Raji (cell line): ENCODE measurements around the gene TBKBP1.

Experiments
- POLR2A ChIP-seq: IDR thresholded peaks from 2 replicates; pipeline ENCODE4 v1.6.1; 2011; ENCODE audit warnings: low read depth, low read length, control low read depth; ENCODE audit not compliant: insufficient read depth

The TBKBP1 gene

DNA sequence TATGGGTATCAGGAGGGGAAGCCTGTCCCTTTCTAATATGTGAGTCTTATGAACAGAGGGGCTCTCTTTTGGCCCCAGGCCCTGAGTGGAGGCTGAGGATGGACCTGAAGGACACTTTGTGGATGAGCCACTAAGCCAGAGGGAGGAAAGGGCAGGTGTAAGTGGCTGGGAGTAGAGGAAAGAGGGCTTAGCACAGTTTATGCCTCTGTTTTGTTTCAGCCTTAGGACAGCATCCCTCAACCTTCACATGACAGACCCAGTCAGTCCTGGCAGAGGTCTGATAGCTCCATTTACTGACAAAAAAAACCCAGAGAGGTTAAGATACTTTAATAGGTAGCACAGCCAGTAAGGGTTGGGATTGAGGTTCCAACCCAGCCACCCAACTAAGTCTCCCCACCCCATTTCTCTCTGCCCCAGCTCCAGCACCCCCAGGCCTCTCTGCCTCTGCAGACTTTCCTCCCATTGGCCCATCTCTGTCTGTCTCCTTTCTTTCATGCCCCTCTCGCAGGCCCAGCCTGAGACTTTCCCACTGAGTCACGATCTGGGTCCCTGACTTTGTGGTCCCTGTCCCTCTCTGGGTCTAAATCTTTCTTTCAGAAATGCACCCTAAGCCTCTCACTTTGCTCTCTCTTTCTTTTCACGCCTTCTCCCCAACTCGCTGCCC is 34.4 kb downstream of the TBKBP1 start:
- TF ChIP-seq POLR2A = no peak

- TF ChIP-seq POLR2A = no peak
Measured at GRCh38 chr17:47729476-47729875, 35.5 kb downstream of the TBKBP1 start.

GRCh38 chr17:47730681-47731080 is 36.7 kb downstream of the TBKBP1 start:
- TF ChIP-seq POLR2A = no peak

DNA sequence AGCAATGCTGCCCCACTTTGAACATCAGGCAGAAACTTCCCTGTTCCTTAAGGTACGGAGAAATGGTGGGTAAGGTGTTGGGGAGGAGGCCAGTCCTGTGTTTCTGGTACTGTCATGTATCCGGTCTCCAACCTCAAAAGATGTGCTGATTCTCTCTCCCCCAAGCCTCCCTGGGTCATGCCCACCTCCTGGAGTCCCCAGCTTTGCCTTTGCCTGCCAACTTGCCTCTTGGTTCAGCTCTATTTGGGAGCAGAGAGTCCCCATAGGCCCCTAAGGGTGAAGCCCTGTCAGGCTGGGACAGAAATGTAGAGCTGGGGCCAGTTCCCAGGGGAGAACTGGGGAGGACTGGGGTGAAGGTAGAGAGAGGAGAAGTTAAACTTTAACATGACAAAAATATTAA is 37.4 kb downstream of the TBKBP1 start:
- TF ChIP-seq POLR2A = no peak

DNA sequence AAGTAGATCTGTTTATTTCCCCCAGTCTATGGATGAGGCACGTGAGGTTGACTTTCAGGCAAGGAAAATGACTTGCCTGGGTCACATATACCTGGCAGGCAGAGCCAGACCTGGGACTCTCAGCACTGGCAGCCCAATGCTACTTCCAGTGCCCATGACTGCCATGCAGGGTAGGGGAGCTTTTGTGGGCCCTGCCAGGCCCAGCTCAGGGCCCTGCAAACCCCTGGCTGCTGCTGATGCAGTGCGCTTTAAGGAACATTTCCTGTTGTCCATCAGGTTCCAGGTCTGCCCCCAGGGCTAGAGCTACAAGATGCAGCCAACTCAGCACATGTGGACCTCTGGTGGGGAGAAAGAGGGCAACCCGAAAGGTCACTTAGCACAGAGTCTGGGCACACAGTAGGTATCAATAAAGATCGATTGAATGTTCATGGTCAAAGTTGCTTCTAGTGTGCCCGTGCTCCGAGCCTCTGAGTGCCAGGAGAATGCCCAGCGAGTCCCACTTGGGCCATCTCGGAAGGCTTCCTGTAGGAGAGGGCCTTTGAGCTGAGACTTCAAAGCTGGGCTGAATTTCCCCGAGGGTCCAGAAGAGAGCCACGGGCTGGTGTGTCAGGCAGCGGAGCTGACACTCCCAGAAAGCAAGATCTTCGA is 38.6 kb downstream of the TBKBP1 start:
- TF ChIP-seq POLR2A = no peak

DNA sequence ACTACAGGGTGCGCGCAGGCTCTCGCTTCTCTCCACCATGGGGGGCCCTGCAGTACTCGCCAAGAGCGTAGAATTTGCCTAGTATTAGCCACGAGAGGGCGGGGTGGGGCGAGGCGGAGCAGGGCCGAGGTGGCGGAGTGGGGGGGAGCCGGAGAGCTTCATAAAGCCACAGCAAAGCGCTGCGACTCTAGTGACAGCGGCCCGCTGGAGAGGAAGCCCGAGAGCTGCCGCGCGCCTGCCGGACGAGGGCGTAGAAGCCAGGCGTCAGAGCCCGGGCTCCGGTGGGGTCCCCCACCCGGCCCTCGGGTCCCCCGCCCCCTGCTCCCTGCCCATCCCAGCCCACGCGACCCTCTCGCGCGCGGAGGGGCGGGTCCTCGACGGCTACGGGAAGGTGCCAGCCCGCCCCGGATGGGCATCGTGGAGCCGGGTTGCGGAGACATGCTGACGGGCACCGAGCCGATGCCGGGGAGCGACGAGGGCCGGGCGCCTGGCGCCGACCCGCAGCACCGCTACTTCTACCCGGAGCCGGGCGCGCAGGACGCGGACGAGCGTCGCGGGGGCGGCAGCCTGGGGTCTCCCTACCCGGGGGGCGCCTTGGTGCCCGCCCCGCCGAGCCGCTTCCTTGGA is 39.2 kb downstream of the TBKBP1 start, which contains the start of gene TBX21:
Gene TBX21, plus strand, starts transcription at position 190 of the 627 bp plus-strand sequence. Its CDS starts 219 bp downstream, at position 409.
- TF ChIP-seq POLR2A = no peak

DNA sequence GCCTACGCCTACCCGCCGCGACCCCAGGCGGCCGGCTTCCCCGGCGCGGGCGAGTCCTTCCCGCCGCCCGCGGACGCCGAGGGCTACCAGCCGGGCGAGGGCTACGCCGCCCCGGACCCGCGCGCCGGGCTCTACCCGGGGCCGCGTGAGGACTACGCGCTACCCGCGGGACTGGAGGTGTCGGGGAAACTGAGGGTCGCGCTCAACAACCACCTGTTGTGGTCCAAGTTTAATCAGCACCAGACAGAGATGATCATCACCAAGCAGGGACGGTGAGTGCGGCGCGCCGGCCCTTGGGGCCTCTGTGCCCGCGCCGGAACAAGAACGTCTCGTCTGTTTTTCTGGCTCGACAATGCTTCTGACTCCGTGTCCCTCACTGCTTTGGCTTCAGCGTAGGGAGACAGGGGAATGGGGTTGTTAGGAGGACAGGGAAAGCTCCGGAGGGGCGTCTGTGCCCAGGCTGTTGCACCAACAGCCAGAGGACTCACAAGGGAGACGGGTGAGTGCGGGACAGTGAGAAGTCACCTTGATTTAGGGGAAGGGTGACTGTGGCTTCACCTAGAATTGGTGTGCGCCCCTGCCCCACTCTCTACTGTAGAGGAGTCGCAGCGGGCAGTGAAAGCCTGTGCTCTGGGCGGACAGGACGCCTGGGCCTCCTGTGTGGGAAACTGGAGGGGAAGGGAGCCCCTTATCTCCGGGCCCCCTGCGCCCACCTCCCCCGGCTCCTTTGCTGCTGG is 39.9 kb downstream of the TBKBP1 start:
- TF ChIP-seq POLR2A = no peak

GRCh38 chr17:47735139-47735464 is 41.1 kb downstream of the TBKBP1 start:
- no peak for TF ChIP-seq POLR2A

DNA sequence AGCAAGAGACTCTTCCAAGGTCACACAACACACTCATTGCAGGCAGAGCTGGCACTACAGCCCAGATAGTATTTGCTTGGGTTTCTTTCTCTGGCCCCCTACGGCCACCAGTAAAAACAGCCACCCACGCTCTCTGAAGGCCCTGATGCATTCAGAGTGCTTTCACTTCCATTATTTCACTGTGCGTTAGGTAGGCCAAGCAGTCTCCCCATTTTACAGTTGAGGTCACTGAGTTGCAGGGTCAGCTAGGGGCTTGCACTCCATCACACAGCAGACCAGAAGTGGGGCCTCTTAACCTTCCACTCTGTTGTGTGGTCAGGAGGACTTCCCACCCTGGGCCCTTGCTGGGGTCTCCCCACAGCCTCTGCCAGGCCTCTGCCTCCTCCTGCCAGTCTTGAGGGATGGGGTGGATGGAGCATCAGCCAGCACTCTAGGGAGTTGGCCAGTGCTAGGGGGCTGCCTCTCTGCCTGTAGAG is 41.6 kb downstream of the TBKBP1 start:
- no peak for TF ChIP-seq POLR2A

- no peak for TF ChIP-seq POLR2A
Measured at GRCh38 chr17:47736501-47737495, 42.8 kb downstream of the TBKBP1 start.

DNA sequence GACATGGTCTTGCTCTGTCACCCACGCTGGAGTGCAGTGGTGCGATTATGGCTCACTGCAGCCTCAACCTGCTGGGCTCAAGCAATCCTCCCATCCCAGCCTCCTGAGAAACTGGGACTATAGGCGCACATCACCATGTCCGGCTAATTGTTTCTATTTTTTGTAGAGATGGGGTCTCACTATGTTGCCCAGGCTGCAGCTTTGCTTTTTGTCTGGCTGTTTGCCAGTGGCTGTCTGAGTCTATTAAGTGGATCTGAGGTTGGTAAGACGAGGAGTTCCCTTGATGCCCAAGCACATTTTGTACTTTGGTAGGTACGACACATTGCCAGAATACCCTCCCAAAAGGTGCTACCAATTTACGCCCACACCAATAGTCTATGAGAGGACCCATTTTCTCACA is 44.2 kb downstream of the TBKBP1 start:
- no peak for TF ChIP-seq POLR2A

DNA sequence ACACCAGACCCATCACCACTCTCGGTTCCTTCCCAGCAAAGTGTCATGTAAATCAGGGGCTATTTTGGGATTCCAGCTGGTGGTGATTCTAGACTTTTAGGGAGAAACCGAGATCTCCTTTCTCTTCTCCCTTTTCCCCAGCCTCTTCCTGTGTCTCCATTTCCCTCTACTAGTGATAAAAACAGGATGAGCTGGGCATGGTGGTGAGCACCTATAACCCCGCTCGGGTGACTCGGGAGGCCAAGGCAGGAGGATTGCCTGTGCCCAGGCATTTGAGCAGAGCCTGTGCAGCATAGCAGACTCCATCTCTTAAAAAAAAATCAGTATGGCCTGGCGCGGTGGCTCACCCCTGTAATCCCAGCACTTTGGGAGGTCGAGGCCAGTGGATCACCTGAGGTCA is 45.2 kb downstream of the TBKBP1 start:
- TF ChIP-seq POLR2A = no peak

- no peak for TF ChIP-seq POLR2A
Measured at GRCh38 chr17:47741109-47741792, 47.3 kb downstream of the TBKBP1 start.

DNA sequence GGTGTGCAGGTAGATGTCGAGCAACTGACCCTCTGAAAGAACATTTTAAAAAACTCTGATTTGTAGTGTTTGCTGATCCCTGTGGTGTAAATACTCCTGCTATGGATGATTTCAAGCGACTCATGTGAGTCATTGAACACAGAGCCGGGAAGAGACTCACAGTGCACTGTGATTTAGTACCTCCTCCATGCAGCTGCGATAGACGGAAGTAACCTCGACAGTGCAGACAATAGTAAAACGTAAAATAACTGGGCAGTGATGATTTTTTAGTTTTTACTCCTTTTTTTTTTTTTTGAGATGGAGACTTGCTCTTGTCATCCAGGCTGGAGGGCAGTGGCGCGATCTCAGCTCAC is 47.8 kb downstream of the TBKBP1 start:
- TF ChIP-seq POLR2A = no peak
